K562 (cell line): ENCODE data around the gene ARMH1. TPM values are rescaled to one million over a fixed set of nuclear protein-coding genes. Genes with fewer than 3 reads are reported as not detected.

Experiments used
- ATAC-seq: fragments of 200-7000 bp; cut with Tn5 transposase; 3 replicates; pipeline ENCODE4 v1.9.1; 2020; ENCODE audit warnings: moderate library complexity
- BruUV-seq: library from RNA; stranded (reverse); fragments of 400-500 nt; replicated peaks from 2 replicates; lab custom pipeline; 2021; lab: Mats Ljungman, UMichigan
- CTCF ChIA-PET: fragments of 300-600 bp; formaldehyde crosslinking; extraction: SDS; loops from one replicate; lab custom pipeline; 2021; ENCODE audit warnings: low intra/inter-chr PET ratio; lab: Yijun Ruan, JAX
- POLR2A ChIA-PET: fragments of 300-600, 350-650 bp; sonication (Branson Sonifier 250); formaldehyde crosslinking; extraction: SDS; loops from one replicate; lab custom pipeline; 2021; ENCODE audit warnings: antibody characterized with exemption, inconsistent platforms; lab: Yijun Ruan, JAX
- DNase-seq, 4 experiments: peaks; one replicate each; pipeline versions ENCODE4 v3.0.0 to v3.0.0-alpha.2; 2011 to 2018; ENCODE audit warnings: low spot score in 3 of 4, mixed read lengths in 3 of 4; ENCODE audit errors: extremely low read depth in 1 of 4
- FAIRE-seq: peaks from 2 replicates; lab custom pipeline; 2011; peaks lifted over from hg19 to GRCh38; lab: Jason Lieb, UNC
- H2AFZ ChIP-seq: 2 replicates; pipeline ENCODE4 v1.6.0; 2011; ENCODE audit warnings: low read depth, low read length, control low read depth, inconsistent platforms
- H3K27ac ChIP-seq: fragments of 200-600 bp; 3 replicates; pipeline ENCODE4 v1.8.0; 2011; ENCODE audit warnings: low read depth, mild to moderate bottlenecking, control low read depth, inconsistent platforms, low read length, moderate library complexity, mixed read lengths; ENCODE audit errors: extremely low read depth
- H3K27me3 ChIP-seq, 2 experiments: fragments of 300-600 bp in 1 of 2; 2 replicates in 1 of 2; 3 replicates in 1 of 2; pipeline versions ENCODE4 v1.6.0 to v1.8.0; 2011; ENCODE audit warnings: inconsistent platforms in 2 of 2, low read length in 2 of 2, mild to moderate bottlenecking in 1 of 2, mixed read lengths in 1 of 2, moderate library complexity in 1 of 2; ENCODE audit not compliant: control insufficient read depth in 2 of 2, insufficient read depth in 2 of 2
- H3K36me3 ChIP-seq: fragments of 300-600 bp; 3 replicates; pipeline ENCODE4 v1.8.0; 2011; ENCODE audit warnings: mild to moderate bottlenecking, low read length, inconsistent platforms; ENCODE audit not compliant: control insufficient read depth, insufficient read depth
- H3K4me1 ChIP-seq, 2 experiments: fragments of 200-600 bp in 1 of 2; replicated peaks in 1 of 2; 2 replicates in 1 of 2; 3 replicates in 1 of 2; pipeline versions ENCODE4 v1.5.1 to v1.8.0; 2011; ENCODE audit warnings: inconsistent platforms in 2 of 2, low read length in 2 of 2, mild to moderate bottlenecking in 1 of 2, mixed read lengths in 1 of 2, moderate library complexity in 1 of 2; ENCODE audit not compliant: control insufficient read depth in 2 of 2, insufficient read depth in 2 of 2
- H3K4me2 ChIP-seq: 2 replicates; pipeline ENCODE4 v1.6.1; 2011; ENCODE audit warnings: low read length, control low read depth, inconsistent platforms, mixed read lengths; ENCODE audit not compliant: insufficient read depth
- H3K4me3 ChIP-seq: fragments of 200-600 bp; sonication (generic), shearing (Covaris generic); 2 replicates; pipeline ENCODE4 v1.5.1; 2016; ENCODE audit warnings: control low read depth, inconsistent platforms
- H3K79me2 ChIP-seq: fragments of 200-600 bp; 3 replicates; pipeline ENCODE4 v1.8.0; 2011; ENCODE audit warnings: low read length, inconsistent platforms; ENCODE audit not compliant: control insufficient read depth, insufficient read depth
- H3K9ac ChIP-seq, 2 experiments: 2 replicates each; pipeline versions ENCODE4 v1.6.0 to v1.6.1; 2011; ENCODE audit warnings: low read depth in 2 of 2, low read length in 2 of 2, control low read depth in 1 of 2, inconsistent platforms in 1 of 2, mild to moderate bottlenecking in 1 of 2, mixed read lengths in 1 of 2; ENCODE audit not compliant: insufficient read depth in 1 of 2
- H3K9me1 ChIP-seq: one replicate; pipeline ENCODE4 v1.6.0; 2011; ENCODE audit warnings: inconsistent platforms, mild to moderate bottlenecking, low read length, moderate library complexity; ENCODE audit not compliant: control insufficient read depth, insufficient read depth
- H3K9me3 ChIP-seq: replicated peaks from 2 replicates; pipeline ENCODE4 v1.5.1; 2011; ENCODE audit warnings: low read depth, low read length, inconsistent platforms; ENCODE audit not compliant: control insufficient read depth, insufficient read depth
- H4K20me1 ChIP-seq: replicated peaks from 2 replicates; pipeline ENCODE4 v1.6.1; 2011; ENCODE audit warnings: low read length, inconsistent platforms, mixed read lengths; ENCODE audit not compliant: control insufficient read depth, insufficient read depth
- FOXK1 ChIP-seq: sonication (generic); formaldehyde crosslinking; IDR thresholded peaks from 2 replicates; pipeline ENCODE4 v1.8.0; 2022; ENCODE audit warnings: missing genetic modification reagents, mild to moderate bottlenecking, borderline replicate concordance
- NFATC3 ChIP-seq: fragments of 450-650 bp; IDR thresholded peaks from 2 replicates; pipeline ENCODE4 v1.6.1; 2017; ENCODE audit warnings: mild to moderate bottlenecking
- POLR3A ChIP-seq: IDR thresholded peaks from 2 replicates; pipeline ENCODE4 v1.6.1; 2011; ENCODE audit warnings: borderline replicate concordance, mild to moderate bottlenecking, moderate library complexity; ENCODE audit not compliant: insufficient read length, insufficient read depth; ENCODE audit errors: extremely low read depth
- SIX5 ChIP-seq, 2 experiments: IDR thresholded peaks; 2 replicates each; pipeline ENCODE4 v1.6.1; 2011; ENCODE audit warnings: low read length in 2 of 2, borderline replicate concordance in 1 of 2, low read depth in 1 of 2, mild to moderate bottlenecking in 1 of 2, moderate library complexity in 1 of 2; ENCODE audit not compliant: insufficient read depth in 1 of 2
- SMARCB1 ChIP-seq: IDR thresholded peaks from 2 replicates; pipeline ENCODE4 v1.6.1; 2011; ENCODE audit warnings: improper control_type of control experiment, low read depth; ENCODE audit not compliant: insufficient read length
- U2AF1 ChIP-seq: fragments of 200-400 bp; formaldehyde crosslinking; optimal IDR thresholded peaks from 2 replicates; pipeline ENCODE3; 2017; ENCODE audit warnings: mild to moderate bottlenecking, low read depth, low read length, moderate library complexity
- ZNF212 ChIP-seq: fragments of 450-650 bp; formaldehyde crosslinking; IDR thresholded peaks from 2 replicates; pipeline ENCODE4 v1.4.0; 2020; ENCODE audit warnings: mild to moderate bottlenecking
- ZNF696 ChIP-seq: fragments of 250-450 bp; sonication (Bioruptor Pico); conservative IDR thresholded peaks from 2 replicates; pipeline ENCODE4 v1.4.0; 2020; ENCODE audit warnings: mild to moderate bottlenecking, moderate library complexity
- WGBS: fragments of 100-300 bp; shearing (Covaris generic); methylation state at CpG from one replicate; pipeline ENCODE4 v1.1.6; 2016; ENCODE audit warnings: low coverage, mixed read lengths; ENCODE audit not compliant: insufficient coverage; ENCODE audit errors: missing lambda C conversion rate; 5-methylcytosine and 5-hydroxymethylcytosine counted together
- in situ Hi-C: fragments of 300-500 bp; cut with MboI; formaldehyde crosslinking; loops from 4 replicates; pipeline ENCODE4 v1.15.0; 2018; ENCODE audit warnings: inconsistent platforms, mixed read lengths
- intact Hi-C: fragments of 100-400 bp; cut with micrococcal nuclease; formaldehyde crosslinking; loops from 2 replicates; pipeline ENCODE4 v1.14.2; 2022
- polyA plus RNA-seq, 8 experiments: library from polyadenylated mRNA; depleted of rRNA in 4 of 8; stranded (reverse) in 5 of 8; unstranded in 3 of 8; fragments of >200 nt; fragmentation: Nextera tagmentation in 2 of 8; fragmentation: Illumina TruSeq in 1 of 8; extraction: Ambion mirVana in 2 of 8; extraction: Trizol in 1 of 8; gene quantifications; 2 replicates each; pipeline versions ENCODE4 v1.2.1 to v1.2.3, GENCODE V29; 2011 to 2014; ENCODE audit warnings: inconsistent platforms in 1 of 8, missing spikeins in 1 of 8
- total RNA-seq, 7 experiments: library from RNA; depleted of rRNA in 6 of 7; stranded (reverse); fragments of >200 nt in 6 of 7; fragmentation: Illumina TruSeq in 2 of 7; extraction: Trizol in 2 of 7; gene quantifications; 2 replicates each; pipeline versions ENCODE4 v1.2.1 to v1.2.3, GENCODE V29; 2011 to 2021; ENCODE audit warnings: low replicate concordance in 1 of 7
- TF ChIP-seq, protein P1 (sequence below), 3 experiments: fragments of 200-800 bp in 1 of 3; fragments of 250-450 bp in 1 of 3; fragments of 450-650 bp in 1 of 3; sonication (Bioruptor Pico) in 1 of 3; sonication (Bioruptor generic) in 1 of 3; formaldehyde crosslinking in 1 of 3; IDR thresholded peaks; 2 replicates each; pipeline versions ENCODE4 v1.6.1 to v1.8.0; 2016 to 2022; ENCODE audit warnings: mild to moderate bottlenecking in 2 of 3, missing genetic modification characterization in 2 of 3, missing compliant biosample characterization in 1 of 3, moderate library complexity in 1 of 3
- TF ChIP-seq, protein P2 (sequence below): fragments of 450-650 bp; IDR thresholded peaks from 2 replicates; pipeline ENCODE4 v1.6.1; 2017; ENCODE audit warnings: antibody characterized with exemption
- TF ChIP-seq, protein P3 (sequence below): fragments of 450-650 bp; formaldehyde crosslinking; IDR thresholded peaks from 2 replicates; pipeline ENCODE4 v1.4.0; 2020; ENCODE audit warnings: mild to moderate bottlenecking, mixed read lengths

Gene ARMH1
- total and polyA plus RNA-seq, 9 of the 15 experiments (the other 6 are each of a cell fraction or from before 2014, with no cell fraction given) = 0.41 TPM; not detected in 8

DNA sequence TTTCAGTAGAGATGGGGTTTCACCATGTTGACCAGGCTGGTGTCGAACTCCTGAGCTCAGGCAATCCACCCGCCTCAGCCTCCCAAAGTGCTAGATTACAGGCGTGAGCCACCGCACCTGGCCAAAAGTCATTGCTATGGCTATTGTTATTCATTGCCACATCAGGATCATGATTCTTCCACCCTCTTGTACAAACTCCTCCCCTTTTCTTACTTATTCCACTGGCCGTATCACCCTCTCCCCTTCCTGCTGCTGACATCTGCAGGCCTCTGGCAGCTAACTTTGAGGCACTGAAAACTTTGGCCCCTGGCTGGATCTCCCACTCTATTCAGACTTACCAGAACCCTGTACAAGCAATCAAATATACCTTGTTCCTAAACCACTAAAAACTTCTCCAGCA, 11.1 kb upstream of the ARMH1 start (continued):
- TF ChIP-seq FOXK1 (CRISPR knock-in tag) = no peak
- TF ChIP-seq U2AF1 = no peak

DNA sequence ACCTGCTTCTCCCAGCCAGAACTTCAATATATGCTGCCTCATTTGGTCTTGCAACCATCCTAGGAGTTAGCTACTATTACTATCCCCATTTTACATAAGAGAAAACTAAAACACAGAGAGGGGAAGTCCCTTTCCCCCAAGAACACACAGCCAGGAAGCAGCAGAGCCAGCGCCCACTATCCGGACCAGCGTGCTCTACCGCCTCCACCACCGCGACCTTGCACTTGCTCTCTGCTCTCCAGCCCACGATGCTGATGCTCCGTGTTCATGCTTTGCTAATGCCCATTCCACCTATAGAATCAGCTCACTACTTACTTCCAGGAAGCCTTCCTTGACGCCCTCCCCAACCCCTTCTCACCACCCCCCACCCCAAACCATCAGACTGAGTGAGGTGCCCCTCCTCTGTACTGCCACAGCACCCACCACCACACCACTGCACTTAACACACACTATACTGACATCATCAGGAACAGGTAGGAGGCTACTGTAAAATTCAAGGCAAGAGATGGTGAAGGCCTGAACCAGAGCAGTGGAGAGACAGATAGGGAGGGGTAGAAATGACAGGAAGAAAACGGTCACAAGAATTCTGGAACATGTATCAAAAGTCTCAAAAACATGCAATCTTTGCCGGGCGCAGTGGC, 9.7 kb upstream of the ARMH1 start:
- ChIA-PET CTCF (no interaction called here), POLR2A (interaction anchor here (0.6 to 2.3 kb wide), 4 partner anchors 10 to 56 kb away, joined by 3 to 12 read pairs (median 7); partner anchors contain the start of genes ARMH1 and TMEM53)
- Histone ChIP-seq H2AFZ (no peak overlapping the region), H3K4me3 (no peak overlapping the region), H3K36me3 (no peaks in the 10 kb centered on the region), H4K20me1 (no peaks in the 10 kb centered on the region), H3K9me1 (no peaks in the 10 kb centered on the region), H3K27me3 (no peaks in the 10 kb centered on the region), H3K79me2 (no peaks in the 10 kb centered on the region), H3K4me2 (no peak overlapping the region), H3K27ac (no peak overlapping the region), H3K9ac (peak overlapping the region in 1 of 2 experiments; percentile 81; a peak in 1 of 4 replicates), H3K4me1 (peaks cover 0 to 10% of the 10 kb centered on the region in 2 experiments; a peak in 2 of 5 replicates), H3K9me3 (no peaks in the 10 kb centered on the region)
- in situ Hi-C loops = no loop called here
- 34% methylated on average over 11 of the region's 12 CpGs for WGBS
- no TSS peak for BruUV-seq
- ATAC-seq = no peak
- FAIRE-seq = no peak
- no peak for DNase-seq
- intact Hi-C loops = no loop called here
- TF ChIP-seq, protein P1, sequence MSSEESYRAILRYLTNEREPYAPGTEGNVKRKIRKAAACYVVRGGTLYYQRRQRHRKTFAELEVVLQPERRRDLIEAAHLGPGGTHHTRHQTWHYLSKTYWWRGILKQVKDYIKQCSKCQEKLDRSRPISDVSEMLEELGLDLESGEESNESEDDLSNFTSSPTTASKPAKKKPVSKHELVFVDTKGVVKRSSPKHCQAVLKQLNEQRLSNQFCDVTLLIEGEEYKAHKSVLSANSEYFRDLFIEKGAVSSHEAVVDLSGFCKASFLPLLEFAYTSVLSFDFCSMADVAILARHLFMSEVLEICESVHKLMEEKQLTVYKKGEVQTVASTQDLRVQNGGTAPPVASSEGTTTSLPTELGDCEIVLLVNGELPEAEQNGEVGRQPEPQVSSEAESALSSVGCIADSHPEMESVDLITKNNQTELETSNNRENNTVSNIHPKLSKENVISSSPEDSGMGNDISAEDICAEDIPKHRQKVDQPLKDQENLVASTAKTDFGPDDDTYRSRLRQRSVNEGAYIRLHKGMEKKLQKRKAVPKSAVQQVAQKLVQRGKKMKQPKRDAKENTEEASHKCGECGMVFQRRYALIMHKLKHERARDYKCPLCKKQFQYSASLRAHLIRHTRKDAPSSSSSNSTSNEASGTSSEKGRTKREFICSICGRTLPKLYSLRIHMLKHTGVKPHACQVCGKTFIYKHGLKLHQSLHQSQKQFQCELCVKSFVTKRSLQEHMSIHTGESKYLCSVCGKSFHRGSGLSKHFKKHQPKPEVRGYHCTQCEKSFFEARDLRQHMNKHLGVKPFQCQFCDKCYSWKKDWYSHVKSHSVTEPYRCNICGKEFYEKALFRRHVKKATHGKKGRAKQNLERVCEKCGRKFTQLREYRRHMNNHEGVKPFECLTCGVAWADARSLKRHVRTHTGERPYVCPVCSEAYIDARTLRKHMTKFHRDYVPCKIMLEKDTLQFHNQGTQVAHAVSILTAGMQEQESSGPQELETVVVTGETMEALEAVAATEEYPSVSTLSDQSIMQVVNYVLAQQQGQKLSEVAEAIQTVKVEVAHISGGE (CRISPR knock-in tag; IDR thresholded peaks at IDR 0.05) = no peak
- TF ChIP-seq, protein P2, sequence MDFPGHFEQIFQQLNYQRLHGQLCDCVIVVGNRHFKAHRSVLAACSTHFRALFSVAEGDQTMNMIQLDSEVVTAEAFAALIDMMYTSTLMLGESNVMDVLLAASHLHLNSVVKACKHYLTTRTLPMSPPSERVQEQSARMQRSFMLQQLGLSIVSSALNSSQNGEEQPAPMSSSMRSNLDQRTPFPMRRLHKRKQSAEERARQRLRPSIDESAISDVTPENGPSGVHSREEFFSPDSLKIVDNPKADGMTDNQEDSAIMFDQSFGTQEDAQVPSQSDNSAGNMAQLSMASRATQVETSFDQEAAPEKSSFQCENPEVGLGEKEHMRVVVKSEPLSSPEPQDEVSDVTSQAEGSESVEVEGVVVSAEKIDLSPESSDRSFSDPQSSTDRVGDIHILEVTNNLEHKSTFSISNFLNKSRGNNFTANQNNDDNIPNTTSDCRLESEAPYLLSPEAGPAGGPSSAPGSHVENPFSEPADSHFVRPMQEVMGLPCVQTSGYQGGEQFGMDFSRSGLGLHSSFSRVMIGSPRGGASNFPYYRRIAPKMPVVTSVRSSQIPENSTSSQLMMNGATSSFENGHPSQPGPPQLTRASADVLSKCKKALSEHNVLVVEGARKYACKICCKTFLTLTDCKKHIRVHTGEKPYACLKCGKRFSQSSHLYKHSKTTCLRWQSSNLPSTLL = no peak
- TF ChIP-seq POLR3A (no peak), ZNF696 (CRISPR knock-in tag) (no peak), NFATC3 (no peak), ZNF212 (no peak), SMARCB1 (no peak), SIX5 (IDR thresholded peaks at IDR 0.05; ENCODE audit: borderline replicate concordance in 1 of 2, insufficient read depth in 1 of 2, low read depth in 1 of 2, low read length in 2 of 2) (no peak)
- TF ChIP-seq, protein P3, sequence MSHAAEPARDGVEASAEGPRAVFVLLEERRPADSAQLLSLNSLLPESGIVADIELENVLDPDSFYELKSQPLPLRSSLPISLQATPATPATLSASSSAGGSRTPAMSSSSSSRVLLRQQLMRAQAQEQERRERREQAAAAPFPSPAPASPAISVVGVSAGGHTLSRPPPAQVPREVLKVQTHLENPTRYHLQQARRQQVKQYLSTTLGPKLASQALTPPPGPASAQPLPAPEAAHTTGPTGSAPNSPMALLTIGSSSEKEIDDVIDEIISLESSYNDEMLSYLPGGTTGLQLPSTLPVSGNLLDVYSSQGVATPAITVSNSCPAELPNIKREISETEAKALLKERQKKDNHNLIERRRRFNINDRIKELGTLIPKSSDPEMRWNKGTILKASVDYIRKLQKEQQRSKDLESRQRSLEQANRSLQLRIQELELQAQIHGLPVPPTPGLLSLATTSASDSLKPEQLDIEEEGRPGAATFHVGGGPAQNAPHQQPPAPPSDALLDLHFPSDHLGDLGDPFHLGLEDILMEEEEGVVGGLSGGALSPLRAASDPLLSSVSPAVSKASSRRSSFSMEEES (CRISPR knock-in tag) = no peak
